Kidney epithelial cell (primary cell): ENCODE measurements around the gene LCP2. TPM values are rescaled to one million over a fixed set of nuclear protein-coding genes. Genes with fewer than 3 reads are reported as not detected.
"Not testable (repeated sequence)": the region's sequence is repeated elsewhere in the genome, so short reads cannot be mapped to it uniquely, and the experiment has no call there.

Experiments used
- DNase-seq: peaks from one replicate; pipeline ENCODE4 v3.0.0-alpha.2; 2010; ENCODE audit warnings: low read depth
- H3K27me3 ChIP-seq: 2 replicates; pipeline ENCODE4 v1.6.0; 2011; ENCODE audit warnings: low read length; ENCODE audit not compliant: control insufficient read depth, insufficient read depth
- H3K36me3 ChIP-seq: 2 replicates; pipeline ENCODE4 v1.5.1; 2011; ENCODE audit warnings: low read length; ENCODE audit not compliant: control insufficient read depth, insufficient read depth
- H3K4me3 ChIP-seq: 2 replicates; pipeline ENCODE4 v1.5.1; 2011; ENCODE audit warnings: low read depth, mild to moderate bottlenecking, control low read depth, low read length
- total RNA-seq: library from RNA; depleted of rRNA; stranded (reverse); fragments of >200 nt; gene quantifications from 2 replicates; pipeline ENCODE4 v1.2.3, GENCODE V29; 2015
- TF ChIP-seq, protein P1 (sequence below): IDR thresholded peaks from 2 replicates; pipeline ENCODE4 v1.5.1; 2011; ENCODE audit warnings: mild to moderate bottlenecking, moderate library complexity, low read length, control low read depth, inconsistent platforms; ENCODE audit not compliant: insufficient read depth, poor library complexity, severe bottlenecking

LCP2 gene
- total RNA-seq, 1 donor from 2014 or later: 0.13 TPM

DNA sequence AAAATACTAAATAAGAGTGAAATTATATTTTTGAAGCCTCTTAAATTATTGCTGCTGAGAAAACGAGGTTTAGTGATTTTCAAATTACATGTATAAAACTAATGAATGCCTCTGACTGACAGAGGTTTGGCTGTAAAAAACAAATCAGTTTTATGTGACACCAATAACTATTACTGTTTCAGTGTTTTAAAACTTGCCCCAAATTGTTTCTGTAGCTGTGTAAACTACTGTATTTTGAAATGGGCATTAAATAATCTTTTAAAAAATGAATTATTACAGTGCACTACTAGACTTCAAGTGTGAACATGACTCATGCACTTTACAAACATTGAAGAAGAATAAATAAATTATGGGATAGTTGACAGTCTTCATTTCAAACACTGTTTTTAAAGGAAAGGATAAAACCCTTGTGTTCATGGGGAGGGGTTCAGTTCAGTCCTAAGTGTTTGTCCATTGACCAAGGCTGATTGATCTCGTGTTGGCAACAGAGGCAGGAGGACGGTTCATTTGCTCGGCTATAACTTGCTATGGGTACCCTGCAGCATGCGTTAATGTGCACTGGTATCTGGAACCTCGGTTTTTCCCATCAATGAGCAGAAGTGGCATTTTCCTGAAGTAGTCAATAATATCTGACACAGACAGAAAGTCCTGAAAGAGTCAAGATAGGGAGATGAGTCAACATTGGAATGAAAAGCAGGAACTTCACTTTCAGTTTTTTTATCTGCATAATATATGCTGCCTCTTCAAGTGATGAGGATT is 49.2 kb downstream of the LCP2 start:
- DNase-seq: no peak
- Histone ChIP-seq H3K27me3 (no peaks in the 10 kb centered on the region), H3K36me3 (no peaks in the 10 kb centered on the region), H3K4me3 (no peak overlapping the region)
- TF ChIP-seq, protein P1, sequence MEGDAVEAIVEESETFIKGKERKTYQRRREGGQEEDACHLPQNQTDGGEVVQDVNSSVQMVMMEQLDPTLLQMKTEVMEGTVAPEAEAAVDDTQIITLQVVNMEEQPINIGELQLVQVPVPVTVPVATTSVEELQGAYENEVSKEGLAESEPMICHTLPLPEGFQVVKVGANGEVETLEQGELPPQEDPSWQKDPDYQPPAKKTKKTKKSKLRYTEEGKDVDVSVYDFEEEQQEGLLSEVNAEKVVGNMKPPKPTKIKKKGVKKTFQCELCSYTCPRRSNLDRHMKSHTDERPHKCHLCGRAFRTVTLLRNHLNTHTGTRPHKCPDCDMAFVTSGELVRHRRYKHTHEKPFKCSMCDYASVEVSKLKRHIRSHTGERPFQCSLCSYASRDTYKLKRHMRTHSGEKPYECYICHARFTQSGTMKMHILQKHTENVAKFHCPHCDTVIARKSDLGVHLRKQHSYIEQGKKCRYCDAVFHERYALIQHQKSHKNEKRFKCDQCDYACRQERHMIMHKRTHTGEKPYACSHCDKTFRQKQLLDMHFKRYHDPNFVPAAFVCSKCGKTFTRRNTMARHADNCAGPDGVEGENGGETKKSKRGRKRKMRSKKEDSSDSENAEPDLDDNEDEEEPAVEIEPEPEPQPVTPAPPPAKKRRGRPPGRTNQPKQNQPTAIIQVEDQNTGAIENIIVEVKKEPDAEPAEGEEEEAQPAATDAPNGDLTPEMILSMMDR: no peak

DNA sequence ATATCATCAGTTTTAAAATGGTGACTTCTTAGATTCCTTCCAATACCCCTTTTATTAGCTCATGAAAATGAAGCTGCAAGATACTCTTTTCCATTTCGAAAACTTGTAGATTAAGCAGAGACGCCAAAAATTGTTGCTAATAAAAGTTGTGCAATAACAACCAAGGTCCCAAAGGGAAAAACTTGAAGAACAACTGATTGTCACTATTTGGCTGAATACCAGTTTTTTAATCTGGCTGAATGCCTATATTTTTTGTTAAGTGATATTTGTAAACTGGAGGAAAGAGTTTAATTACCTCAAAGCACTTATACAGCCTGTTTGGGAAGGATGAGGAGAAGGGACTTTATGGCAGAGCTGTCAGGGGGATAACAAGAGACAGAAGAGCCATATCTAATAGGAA is 50.2 kb downstream of the LCP2 start:
- H3K36me3 ChIP-seq: no peaks in the 10 kb centered on the region
- H3K4me3 ChIP-seq: no peak overlapping the region
- no peak for DNase-seq
- H3K27me3 ChIP-seq: no peaks in the 10 kb centered on the region
- TF ChIP-seq, protein P1: no peak

DNA sequence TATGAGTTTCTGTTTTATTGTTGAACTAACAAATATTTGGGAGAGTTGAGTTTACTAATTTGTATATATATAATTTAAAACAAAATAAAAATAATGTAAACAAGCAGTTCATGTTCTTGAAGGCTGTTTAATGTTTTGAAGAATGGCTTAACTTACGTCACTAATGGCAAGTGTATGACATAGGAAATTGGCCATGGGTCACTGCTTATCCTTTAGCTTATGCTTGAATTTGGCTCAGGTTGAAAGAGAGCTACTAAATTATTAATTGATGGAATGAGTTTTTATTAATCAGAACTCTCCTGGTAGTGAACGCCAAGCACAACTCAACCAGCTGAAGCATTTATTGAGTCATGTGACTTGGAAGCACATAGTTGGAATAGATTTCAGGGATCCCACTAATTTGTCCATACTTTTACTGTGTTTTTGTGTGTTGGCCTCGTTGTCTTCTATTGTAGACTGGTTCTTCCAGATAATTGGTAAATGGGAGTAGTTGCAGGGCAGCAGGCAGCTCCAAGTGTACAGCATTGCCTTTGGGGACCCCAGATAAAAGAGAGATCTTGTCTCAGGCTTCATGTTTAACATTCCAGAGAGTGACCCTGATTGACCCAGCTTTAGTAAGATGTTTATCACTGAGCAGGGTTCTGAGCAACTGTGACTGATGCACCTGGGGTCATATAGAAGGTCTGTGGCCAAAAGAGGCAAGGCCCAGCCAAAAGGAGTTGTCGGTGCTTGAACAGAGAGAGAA is 51.3 kb downstream of the LCP2 start:
- Histone ChIP-seq H3K27me3 (no peaks in the 10 kb centered on the region), H3K36me3 (no peaks in the 10 kb centered on the region), H3K4me3 (no peak overlapping the region)
- no peak for DNase-seq
- TF ChIP-seq, protein P1: no peak

DNA sequence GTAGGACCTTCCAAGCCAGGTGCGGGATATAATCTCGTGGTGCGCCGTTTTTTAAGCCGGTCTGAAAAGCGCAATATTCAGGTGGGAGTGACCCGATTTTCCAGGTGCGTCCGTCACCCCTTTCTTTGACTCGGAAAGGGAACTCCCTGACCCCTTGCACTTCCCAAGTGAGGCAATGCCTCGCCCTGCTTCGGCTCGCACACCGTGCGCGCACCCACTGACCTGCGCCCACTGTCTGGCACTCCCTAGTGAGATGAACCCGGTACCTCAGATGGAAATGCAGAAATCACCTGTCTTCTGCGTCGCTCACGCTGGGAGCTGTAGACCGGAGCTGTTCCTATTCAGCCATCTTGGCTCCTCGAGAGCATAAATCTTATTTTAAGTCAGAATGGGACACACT is 52.1 kb downstream of the LCP2 start:
- DNase-seq, H3K36me3 ChIP-seq: not testable (repeated sequence)

DNA sequence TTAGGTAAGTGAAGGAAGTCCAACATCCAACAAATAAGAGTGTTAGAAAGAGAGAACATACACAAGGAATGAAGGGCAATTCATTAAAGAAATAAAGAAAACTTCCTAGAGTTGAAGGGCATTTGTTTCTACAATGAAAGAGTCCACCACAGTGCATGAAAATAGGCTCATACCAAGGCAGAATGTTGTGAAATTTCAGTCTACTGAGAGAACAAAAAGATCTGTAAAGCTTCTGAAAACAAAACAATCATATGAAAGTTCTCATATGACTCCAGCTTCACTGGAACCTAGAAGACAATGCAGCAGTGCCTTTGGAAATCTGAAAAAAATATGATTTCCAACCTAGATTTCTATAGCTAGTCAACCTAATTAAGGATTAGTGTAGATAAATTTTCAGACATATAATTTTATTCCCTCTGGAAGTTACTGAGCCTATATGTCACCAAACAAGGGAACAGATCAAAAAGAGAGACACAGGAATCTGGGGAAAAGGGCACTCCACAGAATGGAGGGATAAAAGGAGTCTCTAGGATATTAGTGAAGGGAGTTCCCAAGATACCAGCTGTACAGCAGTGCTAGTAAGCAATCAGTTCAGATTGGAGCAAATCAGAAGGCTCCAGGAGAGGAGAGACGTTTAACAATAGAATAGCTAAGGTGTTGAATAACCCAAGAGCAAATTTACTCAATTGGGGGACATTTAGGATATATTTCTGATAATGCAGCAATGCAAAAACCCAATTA is 59.0 kb downstream of the LCP2 start:
- Histone ChIP-seq H3K4me3 (no peak overlapping the region), H3K36me3 (no peaks in the 10 kb centered on the region), H3K27me3 (no peaks in the 10 kb centered on the region)
- DNase-seq: no peak
- TF ChIP-seq, protein P1: no peak

More for the DNA sequence above, 52.1 kb downstream of the LCP2 start:
- H3K27me3 ChIP-seq, H3K4me3 ChIP-seq: not testable (repeated sequence)
